Lower leg skin (tissue), 4 donors: ENCODE measurements around the gene PSKH1. TPM values are rescaled to one million over a fixed set of nuclear protein-coding genes. Genes with fewer than 3 reads are reported as not detected.

Experiments used
- DNase-seq, 2 donors: peaks; one replicate each; pipeline ENCODE4 v3.0.0-alpha.2; 2019; ENCODE audit warnings: low spot score in 2 of 2
- H3K4me3 ChIP-seq: fragments of 200-600 bp; sonication (generic); 2 replicates; pipeline ENCODE4 v1.5.1; 2017; ENCODE audit warnings: mild to moderate bottlenecking, low read depth; ENCODE audit not compliant: poor library complexity, severe bottlenecking
- CTCF ChIP-seq, 3 donors: fragments of 450-650 bp; IDR thresholded peaks; one replicate each; pipeline ENCODE4 v1.5.1; 2016; ENCODE audit warnings: antibody characterized with exemption in 3 of 3, mild to moderate bottlenecking in 3 of 3, moderate library complexity in 2 of 3
- POLR2A ChIP-seq, 2 donors: fragments of 450-650 bp; IDR thresholded peaks; one replicate each; pipeline ENCODE4 v1.6.1; 2016 to 2017; ENCODE audit warnings: antibody characterized with exemption in 2 of 2, mild to moderate bottlenecking in 1 of 2, moderate library complexity in 1 of 2
- WGBS, 2 donors: methylation state at CpG; one replicate each; pipeline ENCODE4 v1.1.5; 2018; 5-methylcytosine and 5-hydroxymethylcytosine counted together
- intact Hi-C: fragments of 100-400 bp; cut with DNase I; formaldehyde crosslinking; loops from one replicate; pipeline ENCODE4 v1.15.0; 2023; ENCODE audit warnings: low total_unique reads
- total RNA-seq, 4 donors: library from RNA; depleted of rRNA; stranded (reverse); fragments of >200 nt; gene quantifications; one replicate each; pipeline ENCODE4 v1.1.0, GENCODE V29; 2016

PSKH1 gene
- total RNA-seq, 4 donors from 2014 or later: 11.1 to 17.9 (median 14.4) TPM

DNA sequence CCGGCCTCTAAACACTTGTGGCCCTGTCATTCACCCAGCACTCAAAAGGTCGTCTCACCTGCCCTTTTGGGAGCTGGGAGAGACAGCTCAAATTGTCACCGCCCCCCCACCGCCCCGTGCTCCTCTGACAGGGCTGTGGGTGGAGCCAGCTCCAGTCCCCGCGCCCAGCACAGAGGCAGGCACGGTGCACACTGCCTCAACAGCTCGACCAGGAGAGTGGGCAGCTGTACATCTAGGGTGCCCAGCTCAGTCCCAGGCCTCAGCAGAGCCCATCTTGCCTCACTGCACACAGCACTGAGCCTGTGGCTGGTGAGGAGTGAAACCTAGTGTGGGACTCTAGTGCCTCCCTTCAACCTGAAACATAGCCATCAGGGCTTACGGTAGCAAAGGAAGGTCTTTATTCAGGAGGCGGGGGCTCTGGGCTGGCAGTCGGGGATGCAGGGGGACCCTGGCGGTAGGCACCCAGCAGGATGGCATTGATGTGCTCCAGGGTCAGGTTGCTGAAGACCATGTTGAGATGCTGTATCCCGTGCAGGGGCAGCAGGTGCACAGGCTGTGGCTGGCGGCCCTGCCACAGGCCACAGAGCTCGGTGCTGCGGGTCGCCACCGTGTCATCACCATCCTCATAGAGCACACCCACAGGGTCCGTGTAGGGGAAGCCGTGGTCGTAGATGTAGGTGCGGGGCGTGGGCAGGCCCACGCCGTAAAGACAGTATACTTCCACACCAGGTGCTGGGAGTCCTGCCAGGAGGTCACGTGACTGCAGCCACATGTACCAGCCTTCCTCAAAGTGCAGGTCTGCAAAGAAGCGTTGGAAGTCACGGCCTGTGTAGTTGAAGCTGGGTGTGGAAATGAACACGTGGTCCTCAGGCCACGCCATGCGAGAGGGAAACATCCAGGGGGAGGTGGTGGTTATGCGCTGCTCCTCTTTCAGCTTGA, 46.7 kb downstream of the PSKH1 start:
- H3K4me3 ChIP-seq: no peak overlapping the region
- intact Hi-C loops: no loop called here
- WGBS, 2 donors: 56 to 65% methylated on average over 21 to 28 of the region's 33 CpGs
- peak in 1 of 2 donors; percentile 85 for DNase-seq
- TF ChIP-seq CTCF (IDR thresholded peaks at IDR 0.05): no peak
- TF ChIP-seq POLR2A (IDR thresholded peaks at IDR 0.05): no peak

- no peak for DNase-seq
- no peak overlapping the region for H3K4me3 ChIP-seq
- WGBS, 2 donors: 91 to 97% methylated on average over 5 of the region's 5 CpGs
- intact Hi-C loops: no loop called here
- TF ChIP-seq POLR2A (IDR thresholded peaks at IDR 0.05): no peak
- no peak for TF ChIP-seq CTCF (IDR thresholded peaks at IDR 0.05)
Measured at GRCh38 chr16:67940446-67941089, 47.5 kb downstream of the PSKH1 start.

- no peak for TF ChIP-seq POLR2A (IDR thresholded peaks at IDR 0.05)
- no peak for TF ChIP-seq CTCF (IDR thresholded peaks at IDR 0.05)
- WGBS, 2 donors: 76 to 77% methylated on average over 9 of the region's 9 CpGs
- intact Hi-C loops: no loop called here
- no peak overlapping the region for H3K4me3 ChIP-seq
- DNase-seq: no peak
Measured at GRCh38 chr16:67941469-67942199, 48.6 kb downstream of the PSKH1 start.

DNA sequence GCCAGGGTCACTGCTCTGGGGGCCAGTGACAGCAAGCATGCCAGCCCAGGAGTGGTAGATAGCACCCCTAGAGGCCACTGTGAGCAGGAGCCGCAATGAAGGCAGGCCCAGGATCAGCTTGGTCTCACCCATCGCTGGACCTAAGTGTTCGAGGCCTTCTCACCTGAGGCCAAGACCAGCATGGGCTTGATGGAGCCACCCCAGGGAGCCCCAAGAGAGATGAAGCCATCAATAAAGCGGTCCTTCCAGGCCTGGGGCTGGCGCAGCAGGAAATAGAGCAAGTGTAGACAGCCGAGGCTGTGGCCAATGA, 49.1 kb downstream of the PSKH1 start:
- WGBS, 2 donors: 81 to 83% methylated on average over 3 to 6 of the region's 6 CpGs
- intact Hi-C loops: no loop called here
- peak in 1 of 3 donors; percentile 18 for TF ChIP-seq CTCF (IDR thresholded peaks at IDR 0.05)
- no peak for TF ChIP-seq POLR2A (IDR thresholded peaks at IDR 0.05)
- DNase-seq: no peak
- H3K4me3 ChIP-seq: no peak overlapping the region

- 71 to 83% methylated on average over 17 to 20 of the region's 27 CpGs for WGBS, 2 donors
- DNase-seq: no peak
- H3K4me3 ChIP-seq: no peak overlapping the region
- TF ChIP-seq CTCF (IDR thresholded peaks at IDR 0.05) (no peak), POLR2A (IDR thresholded peaks at IDR 0.05) (no peak)
- intact Hi-C loops: no loop called here
Measured at GRCh38 chr16:67942510-67943255, 49.6 kb downstream of the PSKH1 start.
